Mesenchymal stem cell (in vitro differentiated cells and primary cell): ENCODE results near the gene ADAMTSL1.

Experiments
- DNase-seq: peaks from one replicate; pipeline ENCODE4 v3.0.0-alpha.2; 2013
- H2AFZ ChIP-seq: one replicate; pipeline ENCODE4 v1.6.1; 2013; ENCODE audit warnings: low read depth, mild to moderate bottlenecking, control low read depth, inconsistent platforms, low read length, moderate library complexity
- H2AK5ac ChIP-seq: 2 replicates; pipeline ENCODE4 v1.6.1; 2013; ENCODE audit warnings: low read length, moderate library complexity, mild to moderate bottlenecking, inconsistent platforms; ENCODE audit not compliant: severe bottlenecking
- H2BK120ac ChIP-seq: one replicate; pipeline ENCODE4 v1.6.1; 2013; ENCODE audit warnings: low read depth, mild to moderate bottlenecking, inconsistent platforms, low read length, moderate library complexity
- H2BK12ac ChIP-seq, 2 experiments: one replicate each; pipeline ENCODE4 v1.6.1; 2013; ENCODE audit warnings: inconsistent platforms in 2 of 2, low read length in 2 of 2, mild to moderate bottlenecking in 2 of 2, moderate library complexity in 2 of 2, control low read depth in 1 of 2
- H2BK15ac ChIP-seq: one replicate; pipeline ENCODE4 v1.6.1; 2013; ENCODE audit warnings: mild to moderate bottlenecking, low read depth, inconsistent platforms; ENCODE audit not compliant: poor library complexity, severe bottlenecking
- H2BK5ac ChIP-seq: 2 replicates; pipeline ENCODE4 v1.6.1; 2013; ENCODE audit warnings: low read depth, mild to moderate bottlenecking, low read length, control low read depth, inconsistent platforms; ENCODE audit not compliant: poor library complexity, severe bottlenecking
- H3K14ac ChIP-seq, 2 experiments: one replicate each; pipeline ENCODE4 v1.6.1; 2013; ENCODE audit warnings: inconsistent platforms in 2 of 2, low read length in 2 of 2, control low read depth in 1 of 2, mild to moderate bottlenecking in 1 of 2, moderate library complexity in 1 of 2
- H3K18ac ChIP-seq, 2 experiments: one replicate each; pipeline ENCODE4 v1.6.1; 2013; ENCODE audit warnings: inconsistent platforms in 2 of 2, low read length in 2 of 2, control low read depth in 1 of 2, low read depth in 1 of 2, mild to moderate bottlenecking in 1 of 2
- H3K23ac ChIP-seq, 2 experiments: one replicate each; pipeline ENCODE4 v1.6.1; 2013; ENCODE audit warnings: inconsistent platforms in 2 of 2, low read length in 2 of 2, mild to moderate bottlenecking in 2 of 2, moderate library complexity in 2 of 2, control low read depth in 1 of 2
- H3K27ac ChIP-seq: 2 replicates; pipeline ENCODE4 v1.5.1; 2013; ENCODE audit warnings: mild to moderate bottlenecking, moderate library complexity, low read length, control low read depth, inconsistent platforms; ENCODE audit not compliant: poor library complexity, severe bottlenecking
- H3K27me3 ChIP-seq, 2 experiments: 2 replicates each; pipeline versions ENCODE4 v1.6.1 to v1.7.0; 2013; ENCODE audit warnings: low read length in 2 of 2, mild to moderate bottlenecking in 2 of 2, moderate library complexity in 2 of 2, control low read depth in 1 of 2, inconsistent platforms in 1 of 2; ENCODE audit not compliant: control insufficient read depth in 1 of 2, insufficient read depth in 1 of 2
- H3K36me3 ChIP-seq, 2 experiments: 2 replicates each; pipeline versions ENCODE4 v1.6.1 to v1.7.0; 2013; ENCODE audit warnings: low read length in 2 of 2, control low read depth in 1 of 2, inconsistent platforms in 1 of 2, low read depth in 1 of 2, mild to moderate bottlenecking in 1 of 2; ENCODE audit not compliant: insufficient read depth in 2 of 2, control insufficient read depth in 1 of 2
- H3K4ac ChIP-seq, 2 experiments: one replicate each; pipeline ENCODE4 v1.6.1; 2013; ENCODE audit warnings: inconsistent platforms in 2 of 2, low read length in 2 of 2, mild to moderate bottlenecking in 2 of 2, moderate library complexity in 2 of 2, control low read depth in 1 of 2, low read depth in 1 of 2
- H3K4me1 ChIP-seq: 2 replicates; pipeline ENCODE4 v1.6.1; 2013; ENCODE audit warnings: low read depth, low read length, control low read depth; ENCODE audit not compliant: control insufficient read depth, insufficient read depth
- H3K4me2 ChIP-seq: 2 replicates; pipeline ENCODE4 v1.6.1; 2013; ENCODE audit warnings: low read length, mild to moderate bottlenecking, inconsistent platforms; ENCODE audit not compliant: poor library complexity, severe bottlenecking
- H3K4me3 ChIP-seq, 2 experiments: 2 replicates each; pipeline versions ENCODE4 v1.5.1 to v1.7.0; 2013; ENCODE audit warnings: low read length in 2 of 2, mild to moderate bottlenecking in 2 of 2, control low read depth in 1 of 2, low read depth in 1 of 2; ENCODE audit not compliant: insufficient read depth in 1 of 2
- H3K79me1 ChIP-seq: replicated peaks from 2 replicates; pipeline ENCODE4 v1.6.1; 2013; ENCODE audit warnings: mild to moderate bottlenecking, control low read depth, low read length, inconsistent platforms; ENCODE audit not compliant: poor library complexity, severe bottlenecking
- H3K9ac ChIP-seq: 2 replicates; pipeline ENCODE4 v1.7.0; 2013; ENCODE audit warnings: mild to moderate bottlenecking, low read length, moderate library complexity
- H3K9me3 ChIP-seq: 2 replicates; pipeline ENCODE4 v1.7.0; 2013; ENCODE audit warnings: mild to moderate bottlenecking, low read length; ENCODE audit not compliant: control insufficient read depth
- H4K8ac ChIP-seq: one replicate; pipeline ENCODE4 v1.6.1; 2013; ENCODE audit warnings: inconsistent platforms, mild to moderate bottlenecking, low read length, moderate library complexity
- H4K91ac ChIP-seq: one replicate; pipeline ENCODE4 v1.6.1; 2013; ENCODE audit warnings: mild to moderate bottlenecking, low read length, inconsistent platforms
- WGBS: methylation state at CpG from one replicate; pipeline ENCODE4 v1.1.7; 2013; ENCODE audit warnings: mixed read lengths; 5-methylcytosine and 5-hydroxymethylcytosine counted together

The ADAMTSL1 gene

GRCh38 chr9:18478501-18479361, 4.8 kb downstream of the ADAMTSL1 start:
- Histone ChIP-seq H2BK12ac (no peak overlapping the region), H4K8ac (no peak overlapping the region), H3K4me3 (peak overlapping the region in 1 of 2 experiments; percentile 96), H3K27me3 (no peaks in the 10 kb centered on the region), H2BK120ac (no peak overlapping the region), H3K27ac (no peak overlapping the region), H3K4me2 (no peak overlapping the region), H2BK5ac (no peak overlapping the region), H3K14ac (no peak overlapping the region), H3K79me1 (peaks cover 9% of the 10 kb centered on the region), H4K91ac (no peak overlapping the region), H2AK5ac (peak overlapping the region; percentile 19), H2BK15ac (no peak overlapping the region), H3K36me3 (peaks cover 0 to 34% of the 10 kb centered on the region in 2 experiments), H3K23ac (no peak overlapping the region), H3K4me1 (peaks cover 2% of the 10 kb centered on the region), H2AFZ (no peak overlapping the region), H3K18ac (no peak overlapping the region), H3K9me3 (no peaks in the 10 kb centered on the region), H3K4ac (no peak overlapping the region), H3K9ac (peak overlapping the region; percentile 98)
- 86% methylated on average over 6 of the region's 7 CpGs for whole genome bisulfite sequencing
- DNase-seq = no peak

DNA sequence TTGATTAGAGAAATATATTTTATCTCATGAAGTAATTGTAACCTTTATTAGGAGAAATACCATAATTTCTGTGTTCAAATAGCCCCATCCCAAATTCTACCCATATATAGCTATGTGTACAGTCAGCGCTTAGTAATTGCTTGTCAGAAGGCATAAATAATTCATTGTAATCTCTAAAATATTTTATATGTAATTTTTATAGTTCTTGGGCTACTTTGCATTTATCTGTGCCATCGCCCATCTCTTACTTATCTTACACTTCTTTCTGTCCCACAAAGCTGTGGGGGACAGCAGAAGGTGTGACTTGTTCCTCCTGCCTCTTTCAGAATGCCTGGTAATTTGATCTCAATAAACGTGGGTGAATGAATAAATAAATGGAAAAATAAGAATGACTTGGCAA, 5.5 kb downstream of the ADAMTSL1 start:
- Histone ChIP-seq H2BK120ac (no peak overlapping the region), H3K4me2 (no peak overlapping the region)
- 85% methylated on average over 1 of the region's 3 CpGs for whole genome bisulfite sequencing

GRCh38 chr9:18480662-18481093, 6.7 kb downstream of the ADAMTSL1 start:
- H2BK12ac ChIP-seq = no peak overlapping the region
- H3K14ac ChIP-seq = no peak overlapping the region
- H2BK120ac ChIP-seq = no peak overlapping the region
- peaks cover 0 to 51% of the 10 kb centered on the region in 2 experiments for H3K36me3 ChIP-seq
- no peak overlapping the region for H4K8ac ChIP-seq
- H4K91ac ChIP-seq = no peak overlapping the region
- no peaks in the 10 kb centered on the region for H3K9me3 ChIP-seq
- H3K4me3 ChIP-seq = peak overlapping the region in 1 of 2 experiments; percentile 1
- no peak overlapping the region for H3K4ac ChIP-seq
- WGBS = 96% methylated on average over 2 of the region's 3 CpGs
- H2BK15ac ChIP-seq = no peak overlapping the region
- H3K4me2 ChIP-seq = no peak overlapping the region
- H3K27me3 ChIP-seq = no peaks in the 10 kb centered on the region
- no peak overlapping the region for H3K18ac ChIP-seq
- H3K9ac ChIP-seq = peak overlapping the region; percentile 98
- DNase-seq = no peak
- no peak overlapping the region for H2BK5ac ChIP-seq
- no peak overlapping the region for H2AFZ ChIP-seq
- H2AK5ac ChIP-seq = peak overlapping the region; percentile 44
- H3K23ac ChIP-seq = no peak overlapping the region
- H3K4me1 ChIP-seq = peaks cover 4% of the 10 kb centered on the region
- H3K79me1 ChIP-seq = peaks cover 11% of the 10 kb centered on the region
- no peak overlapping the region for H3K27ac ChIP-seq

More for the DNA sequence above, 5.5 kb downstream of the ADAMTSL1 start:
- no peak overlapping the region for H4K91ac ChIP-seq
- no peak overlapping the region for H3K23ac ChIP-seq
- DNase-seq = no peak
- H3K36me3 ChIP-seq = peaks cover 0 to 40% of the 10 kb centered on the region in 2 experiments
- H3K4ac ChIP-seq = no peak overlapping the region
- no peak overlapping the region for H3K27ac ChIP-seq
- no peak overlapping the region for H2BK15ac ChIP-seq
- H3K9me3 ChIP-seq = no peaks in the 10 kb centered on the region
- H3K4me3 ChIP-seq = peak overlapping the region in 1 of 2 experiments; percentile 96
- H2AFZ ChIP-seq = no peak overlapping the region
- H3K18ac ChIP-seq = no peak overlapping the region
- peaks cover 11% of the 10 kb centered on the region for H3K79me1 ChIP-seq
- H3K9ac ChIP-seq = peak overlapping the region; percentile 98
- H3K27me3 ChIP-seq = no peaks in the 10 kb centered on the region
- H2BK12ac ChIP-seq = no peak overlapping the region
- H3K14ac ChIP-seq = no peak overlapping the region
- no peak overlapping the region for H2BK5ac ChIP-seq
- no peak overlapping the region for H2AK5ac ChIP-seq
- no peak overlapping the region for H4K8ac ChIP-seq
- peaks cover 2% of the 10 kb centered on the region for H3K4me1 ChIP-seq

GRCh38 chr9:18482371-18482770, 8.4 kb downstream of the ADAMTSL1 start:
- Histone ChIP-seq H2AFZ (no peak overlapping the region), H2BK5ac (no peak overlapping the region), H4K8ac (no peak overlapping the region), H2BK15ac (no peak overlapping the region), H3K9me3 (no peaks in the 10 kb centered on the region), H3K4ac (no peak overlapping the region), H3K14ac (no peak overlapping the region), H3K9ac (peak overlapping the region; percentile 98), H3K23ac (no peak overlapping the region), H2BK12ac (no peak overlapping the region), H2AK5ac (no peak overlapping the region), H3K79me1 (peaks cover 10% of the 10 kb centered on the region), H2BK120ac (no peak overlapping the region), H3K27ac (no peak overlapping the region), H3K27me3 (no peaks in the 10 kb centered on the region), H3K4me3 (no peak overlapping the region), H4K91ac (no peak overlapping the region), H3K36me3 (peaks cover 0 to 57% of the 10 kb centered on the region in 2 experiments), H3K4me2 (no peak overlapping the region), H3K4me1 (peaks cover 5% of the 10 kb centered on the region), H3K18ac (no peak overlapping the region)
- WGBS = no CpG with 5 or more reads among the region's 2 CpGs
- no peak for DNase-seq
